Esophagus muscularis mucosa (tissue), 4 donors: ENCODE results near the gene ASTN2. TPM values are rescaled to one million over a fixed set of nuclear protein-coding genes. Genes with fewer than 3 reads are reported as not detected.

Source experiments
- DNase-seq: peaks from one replicate; pipeline ENCODE4 v3.0.0-alpha.2; 2017; ENCODE audit errors: extremely low spot score
- H3K27ac ChIP-seq, 4 donors: fragments of 200-600 bp; sonication (generic); replicated peaks in 1 of 4; 1 replicate in 3 of 4; 2 replicates in 1 of 4; pipeline ENCODE4 v1.5.1; 2016 to 2019; ENCODE audit warnings: mild to moderate bottlenecking in 1 of 4
- H3K27me3 ChIP-seq, 4 donors: fragments of 200-600 bp; sonication (generic); one replicate each; pipeline versions ENCODE4 v1.5.1 to v1.6.0; 2016 to 2019
- H3K36me3 ChIP-seq, 4 donors: fragments of 200-600 bp; sonication (generic); one replicate each; pipeline ENCODE4 v1.5.1; 2016 to 2019
- H3K4me1 ChIP-seq, 4 donors: fragments of 200-600 bp; sonication (generic); one replicate each; pipeline ENCODE4 v1.5.1; 2016 to 2019
- H3K4me3 ChIP-seq, 4 donors: fragments of 200-600 bp; sonication (generic); 1 replicate in 2 of 4; 2 replicates in 2 of 4; pipeline ENCODE4 v1.5.1; 2016 to 2019; ENCODE audit warnings: mild to moderate bottlenecking in 4 of 4, moderate library complexity in 1 of 4
- H3K9me3 ChIP-seq, 4 donors: fragments of 200-600 bp; sonication (generic); 1 replicate in 3 of 4; 2 replicates in 1 of 4; pipeline ENCODE4 v1.5.1; 2016 to 2019
- EP300 ChIP-seq: sonication (generic); formaldehyde crosslinking; IDR thresholded peaks from one replicate; pipeline ENCODE4 v1.6.1; 2017; ENCODE audit warnings: antibody characterized with exemption
- POLR2A ChIP-seq: fragments of 450-650 bp; IDR thresholded peaks from one replicate; pipeline ENCODE4 v1.6.1; 2017; ENCODE audit warnings: antibody characterized with exemption, moderate library complexity, mild to moderate bottlenecking, low read depth
- POLR2AphosphoS5 ChIP-seq, 2 donors: sonication (generic); formaldehyde crosslinking; IDR thresholded peaks; one replicate each; pipeline ENCODE4 v1.6.1; 2017; ENCODE audit warnings: antibody characterized with exemption in 2 of 2
- WGBS: methylation state at CpG from one replicate; pipeline ENCODE4 v1.1.5; 2018; 5-methylcytosine and 5-hydroxymethylcytosine counted together
- intact Hi-C: fragments of 100-400 bp; cut with DNase I; formaldehyde crosslinking; loops from one replicate; pipeline ENCODE4 v1.15.1; 2023
- total RNA-seq, 4 donors: library from RNA; depleted of rRNA; stranded (reverse); fragments of >200 nt; gene quantifications; one replicate each; pipeline versions ENCODE4 v1.1.0 to v1.2.1, GENCODE V29; 2016
- TF ChIP-seq, protein P1 (sequence below), 3 experiments: fragments of 200-600 bp in 2 of 3; fragments of 450-650 bp in 1 of 3; sonication (generic) in 2 of 3; IDR thresholded peaks; one replicate each; pipeline ENCODE4 v1.5.1; 2017 to 2019; ENCODE audit warnings: antibody characterized with exemption in 3 of 3, mild to moderate bottlenecking in 2 of 3, moderate library complexity in 1 of 3

The ASTN2 gene
- total RNA-seq, 4 donors from 2014 or later, result 4.2 to 6.9 (median 5.5) TPM

DNA sequence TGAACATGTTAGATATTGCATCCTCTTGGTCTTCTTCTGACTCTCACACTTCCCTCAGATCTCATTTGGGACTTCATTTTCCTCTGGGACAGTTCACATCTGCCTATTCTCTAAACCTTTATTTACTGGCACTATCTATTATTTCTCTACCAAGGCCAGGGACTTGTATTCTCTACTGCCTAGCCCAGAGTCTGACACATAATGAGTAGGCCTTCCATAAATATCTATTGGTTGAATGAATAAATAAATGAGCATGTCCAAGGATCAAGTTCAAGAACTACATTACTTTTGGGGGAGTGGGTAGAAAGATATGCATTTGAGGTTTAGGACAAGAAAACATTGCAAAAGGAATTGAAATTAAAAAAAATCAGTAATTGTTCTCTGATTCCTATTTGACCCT, 477.5 kb downstream of the ASTN2 start:
- Histone ChIP-seq H3K27me3 (peaks cover 0 to 1% (median 0%) of the 10 kb centered on the region in 4 donors), H3K4me3 (no peak overlapping the region), H3K36me3 (no peaks in the 10 kb centered on the region), H3K27ac (no peak overlapping the region), H3K9me3 (no peaks in the 10 kb centered on the region), H3K4me1 (no peaks in the 10 kb centered on the region)
- TF ChIP-seq EP300, result no peak
- TF ChIP-seq POLR2A, result no peak
- no peak for TF ChIP-seq POLR2AphosphoS5 (IDR thresholded peaks at IDR 0.05)
- TF ChIP-seq, protein P1, sequence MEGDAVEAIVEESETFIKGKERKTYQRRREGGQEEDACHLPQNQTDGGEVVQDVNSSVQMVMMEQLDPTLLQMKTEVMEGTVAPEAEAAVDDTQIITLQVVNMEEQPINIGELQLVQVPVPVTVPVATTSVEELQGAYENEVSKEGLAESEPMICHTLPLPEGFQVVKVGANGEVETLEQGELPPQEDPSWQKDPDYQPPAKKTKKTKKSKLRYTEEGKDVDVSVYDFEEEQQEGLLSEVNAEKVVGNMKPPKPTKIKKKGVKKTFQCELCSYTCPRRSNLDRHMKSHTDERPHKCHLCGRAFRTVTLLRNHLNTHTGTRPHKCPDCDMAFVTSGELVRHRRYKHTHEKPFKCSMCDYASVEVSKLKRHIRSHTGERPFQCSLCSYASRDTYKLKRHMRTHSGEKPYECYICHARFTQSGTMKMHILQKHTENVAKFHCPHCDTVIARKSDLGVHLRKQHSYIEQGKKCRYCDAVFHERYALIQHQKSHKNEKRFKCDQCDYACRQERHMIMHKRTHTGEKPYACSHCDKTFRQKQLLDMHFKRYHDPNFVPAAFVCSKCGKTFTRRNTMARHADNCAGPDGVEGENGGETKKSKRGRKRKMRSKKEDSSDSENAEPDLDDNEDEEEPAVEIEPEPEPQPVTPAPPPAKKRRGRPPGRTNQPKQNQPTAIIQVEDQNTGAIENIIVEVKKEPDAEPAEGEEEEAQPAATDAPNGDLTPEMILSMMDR (IDR thresholded peaks at IDR 0.05), result no peak
- intact Hi-C loops, result no loop called here
- DNase-seq, result no peak

- Histone ChIP-seq H3K4me1 (no peaks in the 10 kb centered on the region), H3K27ac (no peak overlapping the region), H3K27me3 (peaks cover 0 to 16% (median 0%) of the 10 kb centered on the region in 4 donors), H3K9me3 (no peaks in the 10 kb centered on the region), H3K36me3 (no peaks in the 10 kb centered on the region), H3K4me3 (no peak overlapping the region)
- TF ChIP-seq EP300, result no peak
- TF ChIP-seq, protein P1 (IDR thresholded peaks at IDR 0.05), result no peak
- TF ChIP-seq POLR2AphosphoS5 (IDR thresholded peaks at IDR 0.05), result no peak
- no peak for TF ChIP-seq POLR2A
- 64% methylated on average over 5 of the region's 5 CpGs for WGBS
- intact Hi-C loops, result no loop called here
- DNase-seq, result no peak
Observed at GRCh38 chr9:116935149-116935897, 479.5 kb downstream of the ASTN2 start.

DNA sequence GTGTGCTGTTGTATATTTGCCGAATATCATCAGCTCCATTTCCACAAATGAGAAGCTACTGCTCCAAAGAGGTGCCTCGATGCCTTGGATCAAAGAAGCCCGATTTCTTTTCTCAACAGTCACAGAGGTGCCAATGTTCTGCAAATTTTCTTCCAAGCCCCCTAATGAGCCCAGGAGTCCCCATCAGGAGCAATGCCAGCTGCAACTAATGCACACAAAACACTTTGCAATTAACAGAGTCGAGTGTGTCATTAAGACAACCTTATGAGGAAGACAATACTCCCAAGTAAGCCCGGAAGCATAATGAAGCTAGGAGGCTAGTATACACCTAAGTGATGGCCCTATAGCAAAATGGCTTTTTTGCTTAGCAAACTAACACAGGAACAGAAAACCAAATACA, 480.7 kb downstream of the ASTN2 start:
- Histone ChIP-seq H3K4me3 (no peak overlapping the region), H3K9me3 (no peaks in the 10 kb centered on the region), H3K27me3 (peaks cover 0 to 17% (median 0%) of the 10 kb centered on the region in 4 donors), H3K27ac (no peak overlapping the region), H3K4me1 (no peaks in the 10 kb centered on the region), H3K36me3 (no peaks in the 10 kb centered on the region)
- no peak for DNase-seq
- no peak for TF ChIP-seq POLR2AphosphoS5 (IDR thresholded peaks at IDR 0.05)
- TF ChIP-seq, protein P1 (IDR thresholded peaks at IDR 0.05), result no peak
- no peak for TF ChIP-seq EP300
- no peak for TF ChIP-seq POLR2A
- 81% methylated on average over 5 of the region's 5 CpGs for WGBS
- intact Hi-C loops, result no loop called here

GRCh38 chr9:116933251-116933650, 481.6 kb downstream of the ASTN2 start:
- 52% methylated on average over 2 of the region's 2 CpGs for WGBS
- TF ChIP-seq POLR2A (no peak), EP300 (no peak), POLR2AphosphoS5 (IDR thresholded peaks at IDR 0.05) (no peak)
- TF ChIP-seq, protein P1 (IDR thresholded peaks at IDR 0.05), result no peak
- H3K27ac ChIP-seq, result no peak overlapping the region
- H3K36me3 ChIP-seq, result no peaks in the 10 kb centered on the region
- H3K4me3 ChIP-seq, result no peak overlapping the region
- H3K27me3 ChIP-seq, result peaks cover 0 to 17% (median 0%) of the 10 kb centered on the region in 4 donors
- DNase-seq, result no peak
- no peaks in the 10 kb centered on the region for H3K4me1 ChIP-seq
- intact Hi-C loops, result no loop called here
- no peaks in the 10 kb centered on the region for H3K9me3 ChIP-seq
